Coronary artery (tissue), 2 donors: ENCODE data around the gene ELOVL5.
A peak's percentile ranks its signal among the peaks of the same experiment; 100 is the strongest.
"Not testable (repeated sequence)": the region's sequence is repeated elsewhere in the genome, so short reads cannot be mapped to it uniquely, and the experiment has no call there.

Experiments used
- DNase-seq: peaks from one replicate; pipeline ENCODE4 v3.0.0-alpha.2; 2017; ENCODE audit warnings: low spot score
- H3K27ac ChIP-seq, 2 donors: fragments of 200-600 bp; sonication (generic); one replicate each; pipeline ENCODE4 v1.5.1; 2016 to 2019
- H3K4me3 ChIP-seq: fragments of 200-600 bp; sonication (generic); 2 replicates; pipeline ENCODE4 v1.5.1; 2016; ENCODE audit warnings: mild to moderate bottlenecking, moderate library complexity
- TF ChIP-seq, protein P1 (sequence below): fragments of 200-600 bp; sonication (generic); IDR thresholded peaks from one replicate; pipeline ENCODE4 v1.5.1; 2019; ENCODE audit warnings: antibody characterized with exemption

The ELOVL5 gene

GRCh38 chr6:53306819-53307347 lies 41.9 kb downstream of the ELOVL5 start:
- TF ChIP-seq, protein P1, sequence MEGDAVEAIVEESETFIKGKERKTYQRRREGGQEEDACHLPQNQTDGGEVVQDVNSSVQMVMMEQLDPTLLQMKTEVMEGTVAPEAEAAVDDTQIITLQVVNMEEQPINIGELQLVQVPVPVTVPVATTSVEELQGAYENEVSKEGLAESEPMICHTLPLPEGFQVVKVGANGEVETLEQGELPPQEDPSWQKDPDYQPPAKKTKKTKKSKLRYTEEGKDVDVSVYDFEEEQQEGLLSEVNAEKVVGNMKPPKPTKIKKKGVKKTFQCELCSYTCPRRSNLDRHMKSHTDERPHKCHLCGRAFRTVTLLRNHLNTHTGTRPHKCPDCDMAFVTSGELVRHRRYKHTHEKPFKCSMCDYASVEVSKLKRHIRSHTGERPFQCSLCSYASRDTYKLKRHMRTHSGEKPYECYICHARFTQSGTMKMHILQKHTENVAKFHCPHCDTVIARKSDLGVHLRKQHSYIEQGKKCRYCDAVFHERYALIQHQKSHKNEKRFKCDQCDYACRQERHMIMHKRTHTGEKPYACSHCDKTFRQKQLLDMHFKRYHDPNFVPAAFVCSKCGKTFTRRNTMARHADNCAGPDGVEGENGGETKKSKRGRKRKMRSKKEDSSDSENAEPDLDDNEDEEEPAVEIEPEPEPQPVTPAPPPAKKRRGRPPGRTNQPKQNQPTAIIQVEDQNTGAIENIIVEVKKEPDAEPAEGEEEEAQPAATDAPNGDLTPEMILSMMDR: no peak
- Histone ChIP-seq H3K27ac (no peak overlapping the region), H3K4me3 (no peak overlapping the region)
- no peak for DNase-seq

DNA sequence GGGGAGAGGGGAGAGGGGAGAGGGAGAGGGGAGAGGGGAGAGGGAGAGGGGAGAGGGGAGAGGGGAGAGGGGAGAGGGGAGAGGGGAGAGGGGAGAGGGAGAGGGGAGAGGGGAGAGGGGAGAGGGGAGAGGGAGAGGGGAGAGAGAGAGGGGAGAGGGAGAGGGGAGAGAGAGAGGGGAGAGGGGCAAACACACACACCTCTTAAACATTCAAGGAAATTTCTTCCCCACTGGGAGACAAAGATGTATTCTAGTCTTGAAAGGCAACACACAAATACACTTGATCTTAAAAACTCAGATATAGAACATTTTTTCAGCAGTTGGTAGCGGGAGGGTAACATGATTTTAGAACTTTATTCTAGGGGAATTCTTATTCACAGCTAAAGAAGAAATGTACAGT lies 42.5 kb downstream of the ELOVL5 start:
- DNase-seq, H3K27ac ChIP-seq, H3K4me3 ChIP-seq: not testable (repeated sequence)

GRCh38 chr6:53305506-53306005 lies 43.2 kb downstream of the ELOVL5 start:
- not testable (repeated sequence) for H3K4me3 ChIP-seq, DNase-seq, H3K27ac ChIP-seq

DNA sequence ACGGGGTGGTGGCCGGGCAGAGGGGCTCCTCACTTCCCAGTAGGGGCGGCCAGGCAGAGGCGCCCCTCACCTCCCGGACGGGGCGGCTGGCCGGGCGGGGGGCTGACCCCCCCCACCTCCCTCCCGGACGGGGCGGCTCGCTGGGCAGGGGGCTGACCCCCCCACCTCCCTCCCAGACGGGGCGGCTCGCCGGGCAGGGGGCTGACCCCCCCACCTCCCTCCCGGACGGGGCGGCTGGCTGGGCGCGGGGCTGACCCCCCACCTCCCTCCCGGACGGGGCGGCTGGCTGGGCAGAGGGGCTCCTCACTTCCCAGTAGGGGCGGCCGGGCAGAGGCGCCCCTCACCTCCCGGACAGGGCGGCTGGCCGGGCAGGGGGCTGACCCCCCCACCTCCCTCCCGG lies 43.8 kb downstream of the ELOVL5 start:
- not testable (repeated sequence) for DNase-seq, H3K4me3 ChIP-seq, H3K27ac ChIP-seq

DNA sequence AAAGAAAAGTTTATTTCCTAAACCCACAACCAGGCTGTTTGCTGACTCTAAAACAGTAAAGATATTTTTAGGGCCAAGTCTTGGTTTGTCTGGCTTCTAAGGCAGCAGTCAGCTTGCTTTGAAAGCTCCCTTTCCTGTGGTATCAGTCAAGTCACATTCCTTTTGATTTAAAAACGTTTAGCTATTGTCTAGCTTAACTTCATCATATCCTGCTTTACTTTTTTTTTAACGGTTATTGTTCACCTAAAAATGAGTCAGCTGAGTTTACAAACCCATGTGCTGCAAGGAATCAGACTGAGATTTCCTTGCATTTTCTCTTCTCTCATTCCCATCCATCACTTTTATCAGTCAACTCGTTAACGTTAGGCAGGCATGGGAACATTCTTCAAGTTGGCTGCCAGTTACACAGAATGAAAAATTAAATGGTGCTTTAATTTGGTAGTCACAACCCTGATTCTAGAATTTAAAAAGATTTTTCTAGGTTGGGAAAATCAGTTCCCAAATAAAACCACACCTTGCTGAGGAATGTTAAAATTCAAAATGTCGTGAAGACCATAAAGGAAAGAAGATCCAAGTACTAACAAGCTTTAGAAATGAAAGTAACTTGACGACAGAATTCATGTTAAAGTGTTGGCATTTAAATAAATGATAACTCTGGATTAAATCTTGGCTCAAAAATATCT lies 45.9 kb downstream of the ELOVL5 start:
- no peak for DNase-seq
- peak overlapping the region; percentile 47 for H3K4me3 ChIP-seq
- no peak overlapping the region for H3K27ac ChIP-seq
- TF ChIP-seq, protein P1: no peak

DNA sequence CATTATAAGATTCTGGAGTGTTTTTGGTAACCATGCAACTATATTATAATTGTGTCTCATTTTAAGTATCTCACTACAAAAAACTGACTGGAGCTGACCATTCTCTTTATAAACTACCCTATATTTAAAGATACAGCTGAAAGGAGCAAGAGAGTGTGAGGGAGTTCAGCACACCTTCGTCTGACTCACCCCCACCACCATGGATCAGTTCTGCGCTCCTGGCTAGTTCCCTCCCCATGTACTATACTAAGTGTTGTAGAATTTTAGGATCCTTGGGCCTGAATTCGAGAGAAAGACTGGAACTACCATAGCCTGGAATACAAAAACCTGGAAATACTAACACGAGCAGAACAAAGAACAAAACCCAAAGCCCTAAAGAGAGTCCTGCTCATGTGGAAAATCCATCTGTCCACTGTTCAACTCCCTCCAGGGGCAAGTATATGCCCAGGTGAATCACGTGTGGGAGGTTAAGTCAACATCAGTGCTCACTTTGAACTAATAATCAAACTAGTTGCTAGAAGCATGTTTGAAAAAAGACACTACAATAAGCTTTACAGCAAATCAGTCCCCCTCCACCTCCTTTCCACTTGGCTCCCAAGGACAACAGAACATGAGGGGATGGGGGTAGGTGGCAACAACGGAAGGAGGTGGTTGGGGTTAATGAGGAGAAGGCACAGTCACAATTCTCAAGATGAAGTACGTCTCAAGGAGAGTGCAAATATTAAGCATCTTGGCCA lies 46.8 kb downstream of the ELOVL5 start:
- Histone ChIP-seq H3K4me3 (no peak overlapping the region), H3K27ac (peak overlapping the region in 1 of 2 donors; percentile 49)
- DNase-seq: no peak
- TF ChIP-seq, protein P1: no peak

GRCh38 chr6:53300656-53301551 lies 47.8 kb downstream of the ELOVL5 start:
- TF ChIP-seq, protein P1: no peak
- peak overlapping the region in 1 of 2 donors; percentile 31 for H3K27ac ChIP-seq
- no peak overlapping the region for H3K4me3 ChIP-seq
- DNase-seq: no peak

DNA sequence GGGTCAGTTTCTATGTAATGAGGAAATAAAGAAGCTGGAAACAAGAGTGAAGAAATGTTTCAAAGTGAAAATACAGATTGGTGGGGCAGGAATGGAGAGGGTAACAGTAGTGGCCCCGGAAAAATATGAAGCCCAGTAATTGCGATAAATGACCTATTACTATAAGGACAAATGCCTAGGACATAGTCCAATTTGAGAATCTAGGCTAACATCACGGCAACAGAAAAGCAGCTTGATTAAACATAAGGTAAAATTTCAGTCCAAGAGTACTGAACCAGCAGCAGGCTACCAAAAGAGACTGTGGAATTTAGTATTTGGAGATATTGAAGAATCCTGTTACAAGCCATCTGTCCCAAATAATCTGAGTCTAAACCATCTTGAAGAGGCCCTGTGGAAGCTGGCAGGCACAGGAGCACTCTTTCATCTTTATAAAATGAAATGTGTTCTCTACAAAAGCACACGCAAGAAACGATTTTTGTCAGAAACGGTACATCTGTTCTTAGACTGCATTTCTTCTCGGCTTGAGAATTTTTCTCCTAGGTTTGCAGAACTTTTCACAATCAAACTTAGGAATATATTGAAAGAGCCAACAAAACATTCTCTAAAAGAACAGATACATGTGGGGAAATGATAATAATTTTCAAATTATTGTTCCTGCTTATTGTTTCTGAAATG lies 49.3 kb downstream of the ELOVL5 start:
- no peak overlapping the region for H3K27ac ChIP-seq
- TF ChIP-seq, protein P1: no peak
- no peak for DNase-seq
- no peak overlapping the region for H3K4me3 ChIP-seq
